NCI-H146 treated with DMSO at 0.1 percent for 48 hours (cell line): ENCODE measurements around the gene PPP2CA.

Source experiments
- DNase-seq: peaks from one replicate; lab custom pipeline; 2025; ENCODE audit not compliant: unreplicated experiment; lab: John Stamatoyannopoulos, UW

PPP2CA gene

GRCh38 chr5:134149571-134150303, 76.1 kb downstream of the PPP2CA start:
- DNase-seq: no peak

- no peak for DNase-seq
These were observed 76.8 kb downstream of the PPP2CA start for GRCh38 chr5:134148986-134149539.

GRCh38 chr5:134148316-134148715, 77.6 kb downstream of the PPP2CA start:
- DNase-seq: no peak

- DNase-seq: no peak
These were observed 79.0 kb downstream of the PPP2CA start for GRCh38 chr5:134146651-134147518.

- DNase-seq: no peak
These were observed 79.9 kb downstream of the PPP2CA start for GRCh38 chr5:134145779-134146581.

GRCh38 chr5:134145041-134145757, 80.7 kb downstream of the PPP2CA start:
- no peak for DNase-seq
